ENCODE data around the gene SRRM5. TPM values are rescaled to one million over a fixed set of nuclear protein-coding genes. Genes with fewer than 3 reads are reported as not detected.

SRRM5 gene
- total RNA-seq, 4 donors from 2014 or later = 1.4 TPM; not detected in 3

GRCh38 chr19:43658494-43658893 lies 46.6 kb downstream of the SRRM5 start:
- no peaks in the 10 kb centered on the region for H3K9me3 ChIP-seq
- H3K4me3 ChIP-seq = no peak overlapping the region
- H3K36me3 ChIP-seq = peaks cover 35% of the 10 kb centered on the region
- no peak for TF ChIP-seq POLR2A (IDR thresholded peaks at IDR 0.05)
- TF ChIP-seq CTCF (IDR thresholded peaks at IDR 0.05) = no peak
- no peak for TF ChIP-seq POLR2AphosphoS5 (IDR thresholded peaks at IDR 0.05)
- no peak for TF ChIP-seq EP300 (IDR thresholded peaks at IDR 0.05)
- no peaks in the 10 kb centered on the region for H3K27me3 ChIP-seq
- no peaks in the 10 kb centered on the region for H3K4me1 ChIP-seq
- WGBS = 94% methylated on average over 8 of the region's 8 CpGs
- no peak for DNase-seq (ENCODE audit: low spot score in 2 of 2)
- no peak overlapping the region for H3K27ac ChIP-seq

GRCh38 chr19:43660301-43660970 lies 48.5 kb downstream of the SRRM5 start:
- DNase-seq (ENCODE audit: low spot score in 2 of 2) = no peak
- Histone ChIP-seq H3K4me1 (no peaks in the 10 kb centered on the region), H3K27ac (no peak overlapping the region), H3K27me3 (no peaks in the 10 kb centered on the region), H3K9me3 (no peaks in the 10 kb centered on the region), H3K36me3 (peaks cover 21% of the 10 kb centered on the region), H3K4me3 (no peak overlapping the region)
- no peak for TF ChIP-seq POLR2AphosphoS5 (IDR thresholded peaks at IDR 0.05)
- TF ChIP-seq CTCF (IDR thresholded peaks at IDR 0.05) = no peak
- no peak for TF ChIP-seq POLR2A (IDR thresholded peaks at IDR 0.05)
- no peak for TF ChIP-seq EP300 (IDR thresholded peaks at IDR 0.05)
- 59% methylated on average over 7 of the region's 7 CpGs for whole genome bisulfite sequencing

- H3K36me3 ChIP-seq = peaks cover 15% of the 10 kb centered on the region
- no peaks in the 10 kb centered on the region for H3K27me3 ChIP-seq
- no peak for TF ChIP-seq CTCF (IDR thresholded peaks at IDR 0.05)
- no peak for TF ChIP-seq EP300 (IDR thresholded peaks at IDR 0.05)
- TF ChIP-seq POLR2AphosphoS5 (IDR thresholded peaks at IDR 0.05) = no peak
- no peak for TF ChIP-seq POLR2A (IDR thresholded peaks at IDR 0.05)
- no peak overlapping the region for H3K27ac ChIP-seq
- no peaks in the 10 kb centered on the region for H3K9me3 ChIP-seq
- 59% methylated on average over 6 of the region's 6 CpGs for WGBS
- no peak for DNase-seq (ENCODE audit: low spot score in 2 of 2)
- H3K4me3 ChIP-seq = no peak overlapping the region
- H3K4me1 ChIP-seq = no peaks in the 10 kb centered on the region
Measured at GRCh38 chr19:43660971-43661360, 49.1 kb downstream of the SRRM5 start.

- Histone ChIP-seq H3K9me3 (no peaks in the 10 kb centered on the region), H3K27ac (no peak overlapping the region), H3K27me3 (no peaks in the 10 kb centered on the region), H3K4me1 (peaks cover 6% of the 10 kb centered on the region), H3K4me3 (no peak overlapping the region), H3K36me3 (peaks cover 16% of the 10 kb centered on the region)
- TF ChIP-seq POLR2A (IDR thresholded peaks at IDR 0.05) (no peak), EP300 (IDR thresholded peaks at IDR 0.05) (no peak), POLR2AphosphoS5 (IDR thresholded peaks at IDR 0.05) (no peak), CTCF (IDR thresholded peaks at IDR 0.05) (no peak)
- no peak for DNase-seq (ENCODE audit: low spot score in 2 of 2)
- WGBS = 90% methylated on average over 6 of the region's 6 CpGs
Measured at GRCh38 chr19:43662487-43662886, 50.6 kb downstream of the SRRM5 start.

GRCh38 chr19:43664018-43664417 lies 52.1 kb downstream of the SRRM5 start:
- no peak overlapping the region for H3K4me3 ChIP-seq
- peaks cover 10% of the 10 kb centered on the region for H3K36me3 ChIP-seq
- no peak for TF ChIP-seq POLR2AphosphoS5 (IDR thresholded peaks at IDR 0.05)
- TF ChIP-seq CTCF (IDR thresholded peaks at IDR 0.05) = no peak
- no peak for TF ChIP-seq EP300 (IDR thresholded peaks at IDR 0.05)

More at GRCh38 chr19:43664018-43664417, 52.1 kb downstream of the SRRM5 start:
- Histone ChIP-seq H3K27ac (no peak overlapping the region), H3K27me3 (no peaks in the 10 kb centered on the region), H3K9me3 (no peaks in the 10 kb centered on the region), H3K4me1 (peaks cover 13% of the 10 kb centered on the region)
- WGBS = 65% methylated on average over 7 of the region's 7 CpGs
- no peak for DNase-seq (ENCODE audit: low spot score in 2 of 2)

Other genes starting within 250 kb of the SRRM5 start
- gene TEX101, start 197.2 kb upstream of the SRRM5 start, total RNA-seq = not detected
- gene LYPD3, start 146.5 kb upstream of the SRRM5 start, total RNA-seq = 100 to 1,000 TPM; 185 to 612 (median 483) TPM
- gene PHLDB3, start 107.3 kb upstream of the SRRM5 start, total RNA-seq = 100 to 1,000 TPM in 1 of 4 donors, 10 to 100 TPM in 3; 63.2 to 110 (median 72.2) TPM
- gene ETHE1, start 84.9 kb upstream of the SRRM5 start, total RNA-seq = 10 to 100 TPM; 44.3 to 76.0 (median 57.8) TPM
- gene ZNF575, start 78.9 kb upstream of the SRRM5 start, total RNA-seq = 1 to 10 TPM in 2 of 4 donors, under 1 TPM in 2; 0.52 to 2.4 (median 0.92) TPM
- 10 to 100 TPM; 18.3 to 35.4 (median 25.2) TPM for gene XRCC1, start 36.6 kb upstream of the SRRM5 start, total RNA-seq
- 10 to 100 TPM in 3 of 4 donors, 1 to 10 TPM in 1; 4.7 to 22.1 (median 10.9) TPM for gene PINLYP, start 36.3 kb upstream of the SRRM5 start, total RNA-seq
- gene IRGQ, start 16.0 kb upstream of the SRRM5 start, total RNA-seq = 10 to 100 TPM; 17.2 to 24.7 (median 19.9) TPM
- 10 to 100 TPM in 3 of 4 donors, 1 to 10 TPM in 1; 9.2 to 20.8 (median 13.7) TPM for gene ZNF576, start 15.5 kb upstream of the SRRM5 start, total RNA-seq
- 10 to 100 TPM; 10.6 to 19.3 (median 17.5) TPM for gene ZNF428, start 7.5 kb downstream of the SRRM5 start, total RNA-seq
- gene CADM4, start 27.8 kb downstream of the SRRM5 start, total RNA-seq = 10 to 100 TPM; 14.1 to 23.8 (median 15.7) TPM
- 10 to 100 TPM in 2 of 4 donors, 1 to 10 TPM in 2; 5.6 to 18.0 (median 10.9) TPM for gene PLAUR, start 58.1 kb downstream of the SRRM5 start, total RNA-seq
- gene IRGC, start 104.0 kb downstream of the SRRM5 start, total RNA-seq = not detected
- gene SMG9, start 142.9 kb downstream of the SRRM5 start, total RNA-seq = 10 to 100 TPM; 21.5 to 44.4 (median 30.1) TPM
- 10 to 100 TPM; 26.4 to 77.9 (median 48.2) TPM for gene KCNN4, start 168.9 kb downstream of the SRRM5 start, total RNA-seq
- gene LYPD5, start 190.4 kb downstream of the SRRM5 start, total RNA-seq = 100 to 1,000 TPM in 1 of 4 donors, 10 to 100 TPM in 3; 48.5 to 114 (median 98.5) TPM
- gene ZNF283, start 215.2 kb downstream of the SRRM5 start, total RNA-seq = 10 to 100 TPM in 2 of 4 donors, 1 to 10 TPM in 2; 4.7 to 26.4 (median 10.0) TPM